ENCODE measurements around the gene CDHR2.

DNA sequence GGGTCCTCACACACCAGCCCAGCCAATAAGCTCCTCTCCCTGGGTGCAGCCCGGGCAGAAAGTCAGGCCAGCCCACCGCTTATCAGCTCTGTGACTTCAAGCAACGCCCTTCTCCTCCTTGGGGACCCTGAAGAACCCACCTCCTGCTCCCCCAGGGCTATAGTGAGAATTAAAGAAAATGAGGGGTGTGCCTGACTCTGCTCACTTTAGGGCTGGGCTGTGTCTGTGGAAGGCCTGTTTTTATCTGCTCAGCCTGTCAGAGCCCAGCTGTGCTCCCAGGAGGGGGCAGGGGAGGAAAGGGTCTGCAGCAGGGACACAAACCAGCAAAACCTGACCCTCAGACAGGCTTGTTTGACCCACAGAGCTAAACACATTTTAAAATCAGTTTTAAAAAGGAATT, 56.9 kb downstream of the CDHR2 start:
- TF ChIP-seq CTCF (IDR thresholded peaks at IDR 0.05): no peak
- TF ChIP-seq POLR2A (IDR thresholded peaks at IDR 0.05): no peak

Data from heart left ventricle (tissue), 13 donors.